Right lobe of liver (tissue), 6 donors: ENCODE measurements around the gene C19orf81. TPM values are rescaled to one million over a fixed set of nuclear protein-coding genes. Genes with fewer than 3 reads are reported as not detected.

Source experiments
- ATAC-seq, 4 donors: fragments of 200-7000 bp; cut with Tn5 transposase; one replicate each; pipeline ENCODE4 v1.9.1; 2020; ENCODE audit warnings: mild to moderate bottlenecking in 4 of 4, moderate library complexity in 4 of 4
- DNase-seq, 3 donors: peaks; one replicate each; pipeline ENCODE4 v3.0.0-alpha.2; 2020
- H3K27ac ChIP-seq, 3 donors: fragments of 200-600 bp; one replicate each; pipeline ENCODE4 v1.8.0; 2022
- H3K27me3 ChIP-seq, 2 donors: fragments of 200-600 bp; one replicate each; pipeline ENCODE4 v1.8.0; 2022
- H3K36me3 ChIP-seq, 4 donors: fragments of 200-600 bp; sonication (generic) in 1 of 4; one replicate each; pipeline versions ENCODE4 v1.5.1 to v1.8.0; 2017 to 2022; ENCODE audit warnings: control low read depth in 1 of 4
- H3K4me1 ChIP-seq, 4 donors: fragments of 200-600 bp; sonication (generic) in 1 of 4; one replicate each; pipeline versions ENCODE4 v1.5.1 to v1.8.0; 2017 to 2022; ENCODE audit warnings: control low read depth in 1 of 4
- H3K4me3 ChIP-seq, 3 donors: fragments of 200-600 bp; one replicate each; pipeline ENCODE4 v1.8.0; 2022
- H3K9me3 ChIP-seq, 4 donors: fragments of 200-600 bp; sonication (generic) in 1 of 4; one replicate each; pipeline versions ENCODE4 v1.5.1 to v1.8.0; 2017 to 2022; ENCODE audit warnings: control low read depth in 1 of 4
- CTCF ChIP-seq, 4 donors: fragments of 200-600 bp in 3 of 4; fragments of 450-650 bp in 1 of 4; IDR thresholded peaks; one replicate each; pipeline versions ENCODE4 v1.5.1 to v1.8.0; 2016 to 2022; ENCODE audit warnings: antibody characterized with exemption in 4 of 4, mild to moderate bottlenecking in 2 of 4
- POLR2A ChIP-seq: fragments of 450-650 bp; IDR thresholded peaks from one replicate; pipeline ENCODE4 v1.6.1; 2017; ENCODE audit warnings: antibody characterized with exemption, mild to moderate bottlenecking
- WGBS: methylation state at CpG from one replicate; pipeline ENCODE4 v1.1.6; 2018; ENCODE audit warnings: low coverage, low lambda C conversion rate; ENCODE audit not compliant: insufficient coverage; ENCODE audit errors: missing lambda C conversion rate; 5-methylcytosine and 5-hydroxymethylcytosine counted together
- intact Hi-C, 2 donors: fragments of 100-400 bp; cut with DNase I; formaldehyde crosslinking; loops; one replicate each; pipeline versions ENCODE4 v1.11.2 to v1.14.1; 2022
- total RNA-seq, 6 experiments: library from RNA; depleted of rRNA in 2 of 6; stranded (reverse); fragments of >200 nt in 2 of 6; fragmentation: NEBNext Ultra II Directional in 3 of 6; extraction: Animal tissue kit (Norgen Biotek cat#: 25700) in 3 of 6; gene quantifications; one replicate each; pipeline versions ENCODE4 v1.1.0 to v1.2.4, GENCODE V29; 2016 to 2023
- donor health status: DM: no; HTN: yes; CAD: no.
- donor health status: DM: no; HTN: no; CAD: no.
- donor health status: DM: no; HTN: no; CAD: no.
- donor health status: DM: no; HTN: yes; CAD: no.
- donor health status: DM: no; HTN: yes; CAD: no.

The C19orf81 gene
- total RNA-seq, 6 experiments from 2014 or later: not detected

GRCh38 chr19:50673118-50673517 is 23.9 kb downstream of the C19orf81 start:
- H3K36me3 ChIP-seq: no peaks in the 10 kb centered on the region
- ATAC-seq (no peak), DNase-seq (no peak)
- no peaks in the 10 kb centered on the region for H3K4me1 ChIP-seq
- no peaks in the 10 kb centered on the region for H3K9me3 ChIP-seq
- 8% methylated on average over 8 of the region's 15 CpGs for WGBS
- no peak overlapping the region for H3K27ac ChIP-seq
- TF ChIP-seq CTCF (IDR thresholded peaks at IDR 0.05): no peak
- TF ChIP-seq POLR2A: no peak
- peaks cover 0 to 11% of the 10 kb centered on the region in 2 donors for H3K27me3 ChIP-seq
- intact Hi-C loops: no loop called here
- no peak overlapping the region for H3K4me3 ChIP-seq

DNA sequence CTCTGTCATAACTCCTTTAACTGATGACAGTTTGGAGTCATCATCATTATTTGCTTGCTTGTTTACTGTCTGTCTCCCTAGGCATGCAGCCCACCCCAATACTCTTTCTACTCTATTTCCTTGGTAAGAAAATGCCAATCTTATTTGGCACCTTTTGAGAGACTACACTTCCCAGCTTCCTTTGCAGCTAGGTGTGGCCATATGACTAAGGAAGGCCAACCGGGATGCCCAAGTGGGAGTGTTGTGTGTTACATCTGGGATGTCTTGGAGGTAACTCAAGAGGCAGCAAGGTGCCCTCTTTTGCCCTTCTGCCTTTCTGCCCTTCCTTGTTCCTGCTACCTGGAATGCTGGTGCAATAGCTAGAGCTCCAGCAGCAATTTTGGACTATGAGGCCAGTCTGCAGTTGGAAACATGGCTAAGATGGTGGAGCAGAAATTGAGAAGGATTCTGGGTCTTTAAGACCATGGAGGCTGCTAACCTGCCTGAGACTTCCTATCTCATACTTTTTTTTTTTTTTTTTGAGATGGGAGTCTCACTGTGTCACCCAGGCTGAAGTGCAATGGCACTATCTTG is 27.5 kb downstream of the C19orf81 start:
- intact Hi-C loops: no loop called here
- H3K4me3 ChIP-seq: no peak overlapping the region
- H3K27ac ChIP-seq: no peak overlapping the region
- DNase-seq: no peak
- H3K36me3 ChIP-seq: no peaks in the 10 kb centered on the region
- no peaks in the 10 kb centered on the region for H3K9me3 ChIP-seq
- TF ChIP-seq POLR2A (no peak), CTCF (IDR thresholded peaks at IDR 0.05) (no peak)
- H3K27me3 ChIP-seq: no peaks in the 10 kb centered on the region
- H3K4me1 ChIP-seq: no peaks in the 10 kb centered on the region
- WGBS: 20% methylated on average over 1 of the region's 1 CpG
- ATAC-seq: no peak

GRCh38 chr19:50677636-50678035 is 28.4 kb downstream of the C19orf81 start:
- Histone ChIP-seq H3K27ac (no peak overlapping the region), H3K27me3 (no peaks in the 10 kb centered on the region), H3K4me3 (no peak overlapping the region), H3K9me3 (no peaks in the 10 kb centered on the region), H3K4me1 (no peaks in the 10 kb centered on the region), H3K36me3 (no peaks in the 10 kb centered on the region)
- DNase-seq: no peak
- no peak for TF ChIP-seq CTCF (IDR thresholded peaks at IDR 0.05)
- TF ChIP-seq POLR2A: no peak
- no peak for ATAC-seq
- intact Hi-C loops: no loop called here
- 46% methylated on average over 5 of the region's 5 CpGs for WGBS

DNA sequence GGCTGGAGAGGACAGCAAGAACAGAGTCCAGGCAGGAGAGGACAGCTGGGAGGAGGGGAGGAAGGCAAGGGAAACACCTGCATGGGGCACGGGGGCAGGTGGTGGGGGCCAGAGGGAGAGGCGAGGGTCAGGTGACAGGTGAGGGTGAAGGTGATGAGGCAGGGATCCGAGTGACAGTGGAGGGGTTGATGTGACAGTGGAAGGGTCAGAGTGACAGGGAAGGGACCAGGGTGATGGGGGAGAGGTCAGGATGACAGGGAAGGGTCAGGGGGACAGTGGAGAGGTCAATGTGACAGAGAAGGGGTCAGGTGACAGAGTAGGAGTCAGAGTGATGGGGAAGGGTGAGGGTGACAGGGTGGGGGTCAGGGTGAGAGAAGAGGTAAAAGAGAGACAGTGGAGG is 29.1 kb downstream of the C19orf81 start:
- no peaks in the 10 kb centered on the region for H3K9me3 ChIP-seq
- H3K4me3 ChIP-seq: no peak overlapping the region
- intact Hi-C loops: no loop called here
- H3K36me3 ChIP-seq: no peaks in the 10 kb centered on the region
- no peaks in the 10 kb centered on the region for H3K4me1 ChIP-seq
- DNase-seq: no peak
- no peak overlapping the region for H3K27ac ChIP-seq
- ATAC-seq: no peak
- TF ChIP-seq CTCF (IDR thresholded peaks at IDR 0.05) (no peak), POLR2A (no peak)
- no peaks in the 10 kb centered on the region for H3K27me3 ChIP-seq
- 39% methylated on average over 3 of the region's 3 CpGs for WGBS
